NCI-H2196 (cell line): ENCODE data around the gene KREMEN1.

Experiments
- DNase-seq: peaks from one replicate; lab custom pipeline; 2025; ENCODE audit not compliant: unreplicated experiment; lab: John Stamatoyannopoulos, UW

KREMEN1 gene

GRCh38 chr22:29175312-29175835 lies 102.5 kb downstream of the KREMEN1 start:
- DNase-seq: no peak

GRCh38 chr22:29183971-29184848 lies 111.4 kb downstream of the KREMEN1 start:
- no peak for DNase-seq

GRCh38 chr22:29184849-29185490 lies 112.1 kb downstream of the KREMEN1 start:
- DNase-seq: no peak

- DNase-seq: no peak
Observed at GRCh38 chr22:29186302-29186701, 113.5 kb downstream of the KREMEN1 start.

- no peak for DNase-seq
Observed at GRCh38 chr22:29187831-29188230, 115.0 kb downstream of the KREMEN1 start.

- DNase-seq: no peak
Observed at GRCh38 chr22:29190051-29190450, 117.2 kb downstream of the KREMEN1 start.

GRCh38 chr22:29190918-29191317 lies 118.1 kb downstream of the KREMEN1 start:
- no peak for DNase-seq

GRCh38 chr22:29193021-29193420 lies 120.2 kb downstream of the KREMEN1 start:
- no peak for DNase-seq

GRCh38 chr22:29194184-29194583 lies 121.3 kb downstream of the KREMEN1 start:
- DNase-seq: no peak

- DNase-seq: no peak
Observed at GRCh38 chr22:29195118-29195963, 122.5 kb downstream of the KREMEN1 start.

- DNase-seq: no peak
Observed at GRCh38 chr22:29195964-29196666, 123.3 kb downstream of the KREMEN1 start.

- no peak for DNase-seq
Observed at GRCh38 chr22:29197096-29197495, 124.3 kb downstream of the KREMEN1 start.

GRCh38 chr22:29198240-29198639 lies 125.4 kb downstream of the KREMEN1 start:
- DNase-seq: no peak

- no peak for DNase-seq
Observed at GRCh38 chr22:29199702-29200400, 127.0 kb downstream of the KREMEN1 start.

- no peak for DNase-seq
Observed at GRCh38 chr22:29200901-29201300, 128.1 kb downstream of the KREMEN1 start.

- no peak for DNase-seq
Observed at GRCh38 chr22:29201782-29202181, 128.9 kb downstream of the KREMEN1 start.

- DNase-seq: no peak
Observed at GRCh38 chr22:29202212-29203192, 129.7 kb downstream of the KREMEN1 start.

GRCh38 chr22:29203488-29204454 lies 130.9 kb downstream of the KREMEN1 start:
- no peak for DNase-seq
